ENCODE results near the gene GPC2. TPM values are rescaled to one million over a fixed set of nuclear protein-coding genes. Genes with fewer than 3 reads are reported as not detected.

The GPC2 gene
- total RNA-seq, 4 donors from 2014 or later: 1.3 TPM; not detected in 3

DNA sequence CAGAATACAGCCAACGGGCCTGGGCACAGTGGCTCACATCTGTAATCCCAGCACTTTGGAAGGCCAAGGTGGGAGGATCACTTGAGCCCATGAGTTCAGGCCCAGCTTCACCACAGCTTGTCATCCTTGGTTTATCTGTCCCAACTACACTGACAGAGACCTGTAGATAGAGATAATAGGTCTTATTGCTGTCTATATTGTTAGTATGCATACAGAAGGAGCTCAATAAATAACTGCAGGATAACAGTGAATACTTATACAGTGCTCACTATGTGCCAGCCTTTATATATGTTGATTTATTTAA, 56.5 kb downstream of the GPC2 start:
- intact Hi-C loops (cut with DNase I): no loop called here
- H3K27ac ChIP-seq: peak overlapping the region in 1 of 3 donors; percentile 96
- no peaks in the 10 kb centered on the region for H3K27me3 ChIP-seq
- DNase-seq: no peak
- no peaks in the 10 kb centered on the region for H3K36me3 ChIP-seq
- no peak for TF ChIP-seq POLR2A (IDR thresholded peaks at IDR 0.05)
- TF ChIP-seq, protein P1, sequence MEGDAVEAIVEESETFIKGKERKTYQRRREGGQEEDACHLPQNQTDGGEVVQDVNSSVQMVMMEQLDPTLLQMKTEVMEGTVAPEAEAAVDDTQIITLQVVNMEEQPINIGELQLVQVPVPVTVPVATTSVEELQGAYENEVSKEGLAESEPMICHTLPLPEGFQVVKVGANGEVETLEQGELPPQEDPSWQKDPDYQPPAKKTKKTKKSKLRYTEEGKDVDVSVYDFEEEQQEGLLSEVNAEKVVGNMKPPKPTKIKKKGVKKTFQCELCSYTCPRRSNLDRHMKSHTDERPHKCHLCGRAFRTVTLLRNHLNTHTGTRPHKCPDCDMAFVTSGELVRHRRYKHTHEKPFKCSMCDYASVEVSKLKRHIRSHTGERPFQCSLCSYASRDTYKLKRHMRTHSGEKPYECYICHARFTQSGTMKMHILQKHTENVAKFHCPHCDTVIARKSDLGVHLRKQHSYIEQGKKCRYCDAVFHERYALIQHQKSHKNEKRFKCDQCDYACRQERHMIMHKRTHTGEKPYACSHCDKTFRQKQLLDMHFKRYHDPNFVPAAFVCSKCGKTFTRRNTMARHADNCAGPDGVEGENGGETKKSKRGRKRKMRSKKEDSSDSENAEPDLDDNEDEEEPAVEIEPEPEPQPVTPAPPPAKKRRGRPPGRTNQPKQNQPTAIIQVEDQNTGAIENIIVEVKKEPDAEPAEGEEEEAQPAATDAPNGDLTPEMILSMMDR (IDR thresholded peaks at IDR 0.05): no peak
- WGBS, 2 donors: 31 to 53% methylated on average over 1 of the region's 1 CpG
- H3K4me3 ChIP-seq (replicated peaks in 1 of 3): no peak overlapping the region
- H3K4me1 ChIP-seq: peaks cover 7 to 19% of the 10 kb centered on the region in 2 donors
- H3K9me3 ChIP-seq: no peaks in the 10 kb centered on the region

GRCh38 chr7:100119970-100120732, 57.0 kb downstream of the GPC2 start:
- H3K4me3 ChIP-seq (replicated peaks in 1 of 3): peak overlapping the region; percentile 27 to 85 (median 40)
- H3K4me1 ChIP-seq: peaks cover 7 to 13% of the 10 kb centered on the region in 2 donors
- H3K9me3 ChIP-seq: no peaks in the 10 kb centered on the region
- H3K27me3 ChIP-seq: no peaks in the 10 kb centered on the region
- no peaks in the 10 kb centered on the region for H3K36me3 ChIP-seq
- 26 to 36% methylated on average over 12 to 16 of the region's 19 CpGs for WGBS, 2 donors
- peak; percentile 50 to 52 for DNase-seq
- peak overlapping the region in 2 of 3 donors; percentile 81 to 96 for H3K27ac ChIP-seq
- TF ChIP-seq, protein P1 (IDR thresholded peaks at IDR 0.05): no peak
- no peak for TF ChIP-seq POLR2A (IDR thresholded peaks at IDR 0.05)
- intact Hi-C loops (cut with DNase I): no loop called here

Small RNA genes lying within 50 kb of the gene (microRNA-seq; reads per million reads assigned to microRNA genes)
- not detected for gene MIR4658

Other genes starting within 250 kb of the GPC2 start
- not detected for gene GJC3, start 247.8 kb downstream of the GPC2 start, total RNA-seq
- gene AZGP1, start 201.3 kb downstream of the GPC2 start, total RNA-seq: 1 to 10 TPM in 3 of 4 donors, not detected in 1; 1.6 to 3.5 (median 3.1) TPM
- 10 to 100 TPM; 34.0 to 41.4 (median 35.3) TPM for gene ZKSCAN1, start 161.8 kb downstream of the GPC2 start, total RNA-seq
- gene ZSCAN21, start 127.6 kb downstream of the GPC2 start, total RNA-seq: 10 to 100 TPM; 14.0 to 23.8 (median 19.2) TPM
- 10 to 100 TPM; 31.4 to 42.3 (median 36.1) TPM for gene ZNF3, start 95.7 kb downstream of the GPC2 start, total RNA-seq
- 10 to 100 TPM; 32.5 to 71.5 (median 39.9) TPM for gene COPS6, start 88.4 kb downstream of the GPC2 start, total RNA-seq
- 10 to 100 TPM; 16.6 to 51.3 (median 26.5) TPM for gene MCM7, start 76.0 kb downstream of the GPC2 start, total RNA-seq
- 10 to 100 TPM in 3 of 4 donors, 1 to 10 TPM in 1; 9.1 to 26.6 (median 19.4) TPM for gene AP4M1, start 75.7 kb downstream of the GPC2 start, total RNA-seq
- gene TAF6, start 58.0 kb downstream of the GPC2 start, total RNA-seq: 100 to 1,000 TPM in 1 of 4 donors, 10 to 100 TPM in 3; 50.3 to 104 (median 85.2) TPM
- 10 to 100 TPM in 3 of 4 donors, 1 to 10 TPM in 1; 4.1 to 14.5 (median 13.1) TPM for gene CNPY4, start 57.7 kb downstream of the GPC2 start, total RNA-seq
- gene MBLAC1, start 50.4 kb downstream of the GPC2 start, total RNA-seq: 10 to 100 TPM in 1 of 4 donors, 1 to 10 TPM in 3; 3.0 to 12.5 (median 6.1) TPM
- gene LAMTOR4, start 28.5 kb downstream of the GPC2 start, total RNA-seq: 100 to 1,000 TPM in 3 of 4 donors, 10 to 100 TPM in 1; 69.7 to 264 (median 204) TPM
- 10 to 100 TPM; 11.1 to 21.1 (median 11.8) TPM for gene TRAPPC14, start 18.7 kb downstream of the GPC2 start, total RNA-seq
- 1 to 10 TPM in 2 of 4 donors, under 1 TPM in 2; 0.67 to 1.7 (median 1.1) TPM for gene GAL3ST4, start 8.8 kb downstream of the GPC2 start, total RNA-seq
- gene STAG3, start 537 bp upstream of the GPC2 start, total RNA-seq: 1 to 10 TPM in 2 of 4 donors, under 1 TPM in 1, not detected in 1; 0.34 to 2.7 (median 1.5) TPM
- gene PVRIG, start 42.6 kb upstream of the GPC2 start, total RNA-seq: 1 to 10 TPM in 1 of 4 donors, under 1 TPM in 1, not detected in 2; 0.42 to 2.6 TPM
- not detected for gene SPDYE3, start 130.3 kb upstream of the GPC2 start, total RNA-seq
- gene PILRB, start 180.7 kb upstream of the GPC2 start, total RNA-seq: 10 to 100 TPM; 60.9 to 86.5 (median 73.9) TPM
- gene PILRA, start 196.1 kb upstream of the GPC2 start, total RNA-seq: 1 to 10 TPM; 2.4 to 6.4 (median 4.4) TPM